OCI-LY7 (cell line): ENCODE results near the gene SYT2. TPM values are rescaled to one million over a fixed set of nuclear protein-coding genes. Genes with fewer than 3 reads are reported as not detected.

Experiments used
- BruUV-seq: library from RNA; stranded (reverse); fragments of 400-500 nt; replicated peaks from 2 replicates; lab custom pipeline; 2021; lab: Mats Ljungman, UMichigan
- CTCF ChIA-PET: fragments of 300-600 bp; sonication (Branson Sonifier 250); formaldehyde crosslinking; loops from one replicate; lab custom pipeline; 2022; ENCODE audit warnings: antibody characterized with exemption; ENCODE audit not compliant: unreplicated experiment; lab: Charles Lee
- POLR2A ChIA-PET: fragments of 300-600 bp; sonication (Branson Sonifier 250); formaldehyde crosslinking; loops from one replicate; lab custom pipeline; 2022; ENCODE audit warnings: antibody characterized with exemption; lab: Charles Lee
- DNase-seq: peaks from one replicate; pipeline ENCODE4 v3.0.0-alpha.2; 2015; ENCODE audit warnings: low spot score
- H2AFZ ChIP-seq: fragments of 200-600 bp; sonication (generic), shearing (Covaris generic); 2 replicates; pipeline ENCODE4 v1.6.1; 2014; ENCODE audit warnings: mild to moderate bottlenecking, antibody characterized with exemption, low read length, moderate library complexity
- H3K27ac ChIP-seq: fragments of 200-600 bp; sonication (generic); 2 replicates; pipeline ENCODE4 v1.5.1; 2014; ENCODE audit warnings: mixed run types, low read depth, mild to moderate bottlenecking, moderate library complexity, low read length, inconsistent platforms; ENCODE audit not compliant: poor library complexity, severe bottlenecking
- H3K36me3 ChIP-seq: fragments of 200-600 bp; sonication (generic); 2 replicates; pipeline ENCODE4 v1.6.1; 2014; ENCODE audit warnings: mild to moderate bottlenecking, antibody characterized with exemption, low read length, moderate library complexity, mixed read lengths; ENCODE audit not compliant: insufficient read depth
- H3K4me1 ChIP-seq: fragments of 200-600 bp; sonication (generic); 2 replicates; pipeline ENCODE4 v1.5.1; 2014; ENCODE audit warnings: mild to moderate bottlenecking, low read length; ENCODE audit not compliant: insufficient read depth, poor library complexity, severe bottlenecking
- H3K4me2 ChIP-seq: fragments of 200-600 bp; sonication (generic); 2 replicates; pipeline ENCODE4 v1.6.1; 2014; ENCODE audit warnings: mild to moderate bottlenecking, low read length
- H3K4me3 ChIP-seq: fragments of 200-600 bp; sonication (generic); 2 replicates; pipeline ENCODE4 v1.5.1; 2014; ENCODE audit warnings: mild to moderate bottlenecking, low read depth, low read length; ENCODE audit not compliant: poor library complexity, severe bottlenecking
- H3K79me2 ChIP-seq: fragments of 200-600 bp; sonication (generic); 2 replicates; pipeline ENCODE4 v1.6.1; 2016; ENCODE audit warnings: low read depth, mild to moderate bottlenecking, low read length, moderate library complexity, mixed read lengths; ENCODE audit not compliant: insufficient read depth
- H3K9me2 ChIP-seq: fragments of 200-600 bp; sonication (generic); 2 replicates; pipeline ENCODE4 v1.6.1; 2016; ENCODE audit warnings: mild to moderate bottlenecking, low read length, mixed read lengths; ENCODE audit not compliant: insufficient read depth
- H3K9me3 ChIP-seq: fragments of 200-600 bp; sonication (generic); 2 replicates; pipeline ENCODE4 v1.6.1; 2014; ENCODE audit warnings: mild to moderate bottlenecking, mixed run types, low read length, mixed read lengths
- H4K20me1 ChIP-seq: fragments of 200-600 bp; sonication (generic); 2 replicates; pipeline ENCODE4 v1.6.1; 2014; ENCODE audit warnings: mild to moderate bottlenecking, antibody characterized with exemption, low read length, moderate library complexity, mixed read lengths; ENCODE audit not compliant: insufficient read depth
- EZH2phosphoT487 ChIP-seq: fragments of 200-600 bp; sonication (generic); IDR thresholded peaks from 2 replicates; pipeline ENCODE4 v1.6.1; 2018; ENCODE audit warnings: low read depth, borderline replicate concordance, mild to moderate bottlenecking, mixed run types, antibody characterized with exemption, low read length, moderate library complexity, mixed read lengths
- intact Hi-C: fragments of 100-400 bp; cut with micrococcal nuclease; formaldehyde crosslinking; loops from one replicate; pipeline ENCODE4 v1.10.0; 2022; ENCODE audit not compliant: unreplicated experiment
- total RNA-seq, 2 experiments: library from RNA; depleted of rRNA in 1 of 2; stranded (reverse); fragments of >200 nt in 1 of 2; shearing (Covaris generic) in 1 of 2; gene quantifications; 2 replicates each; pipeline ENCODE4 v1.2.3, GENCODE V29; 2014 to 2022
- TF ChIP-seq, protein P1 (sequence below): fragments of 200-600 bp; sonication (generic); conservative IDR thresholded peaks from 2 replicates; pipeline ENCODE4 v1.5.1; 2014; ENCODE audit warnings: mild to moderate bottlenecking, antibody characterized with exemption, low read length, moderate library complexity, mixed read lengths

Gene SYT2
- total RNA-seq, 2 experiments from 2014 or later = not detected

DNA sequence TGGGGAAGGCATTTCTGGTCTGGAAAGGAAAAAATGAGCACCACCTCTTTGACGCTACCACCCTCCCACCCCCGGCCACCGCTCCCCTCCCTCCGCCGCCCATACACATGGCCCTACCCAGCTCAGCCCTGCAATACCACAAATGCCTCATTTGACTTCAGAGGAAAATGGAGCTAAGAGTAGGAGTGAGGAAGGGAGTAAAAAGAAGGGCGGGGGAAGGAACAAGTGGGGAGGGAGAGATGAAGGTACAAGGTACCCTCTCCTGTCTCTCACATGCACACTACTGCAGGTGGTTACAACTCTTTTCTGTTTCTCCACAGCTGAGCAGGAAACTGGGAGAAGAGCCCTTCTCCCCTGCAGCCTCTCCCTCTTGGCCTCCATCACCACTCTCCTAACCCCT lies 7.1 kb downstream of the SYT2 start:
- H3K27ac ChIP-seq = no peak overlapping the region
- TF ChIP-seq, protein P1, sequence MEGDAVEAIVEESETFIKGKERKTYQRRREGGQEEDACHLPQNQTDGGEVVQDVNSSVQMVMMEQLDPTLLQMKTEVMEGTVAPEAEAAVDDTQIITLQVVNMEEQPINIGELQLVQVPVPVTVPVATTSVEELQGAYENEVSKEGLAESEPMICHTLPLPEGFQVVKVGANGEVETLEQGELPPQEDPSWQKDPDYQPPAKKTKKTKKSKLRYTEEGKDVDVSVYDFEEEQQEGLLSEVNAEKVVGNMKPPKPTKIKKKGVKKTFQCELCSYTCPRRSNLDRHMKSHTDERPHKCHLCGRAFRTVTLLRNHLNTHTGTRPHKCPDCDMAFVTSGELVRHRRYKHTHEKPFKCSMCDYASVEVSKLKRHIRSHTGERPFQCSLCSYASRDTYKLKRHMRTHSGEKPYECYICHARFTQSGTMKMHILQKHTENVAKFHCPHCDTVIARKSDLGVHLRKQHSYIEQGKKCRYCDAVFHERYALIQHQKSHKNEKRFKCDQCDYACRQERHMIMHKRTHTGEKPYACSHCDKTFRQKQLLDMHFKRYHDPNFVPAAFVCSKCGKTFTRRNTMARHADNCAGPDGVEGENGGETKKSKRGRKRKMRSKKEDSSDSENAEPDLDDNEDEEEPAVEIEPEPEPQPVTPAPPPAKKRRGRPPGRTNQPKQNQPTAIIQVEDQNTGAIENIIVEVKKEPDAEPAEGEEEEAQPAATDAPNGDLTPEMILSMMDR = no peak
- no peak for TF ChIP-seq EZH2phosphoT487
- H3K4me1 ChIP-seq = no peaks in the 10 kb centered on the region
- no peaks in the 10 kb centered on the region for H3K36me3 ChIP-seq
- intact Hi-C loops = no loop called here
- CTCF ChIA-PET = no interaction called here
- no TSS peak for BruUV-seq
- no peak for DNase-seq
- H3K9me2 ChIP-seq = no peaks in the 10 kb centered on the region
- no peaks in the 10 kb centered on the region for H4K20me1 ChIP-seq
- POLR2A ChIA-PET = interaction anchor here (1.0 kb wide), 1 partner anchor 10 kb away, joined by 3 read pairs; no protein-coding TSS in a partner anchor
- no peaks in the 10 kb centered on the region for H3K9me3 ChIP-seq
- no peak overlapping the region for H3K4me2 ChIP-seq
- H2AFZ ChIP-seq = no peak overlapping the region
- H3K4me3 ChIP-seq = no peak overlapping the region
- H3K79me2 ChIP-seq = no peaks in the 10 kb centered on the region

DNA sequence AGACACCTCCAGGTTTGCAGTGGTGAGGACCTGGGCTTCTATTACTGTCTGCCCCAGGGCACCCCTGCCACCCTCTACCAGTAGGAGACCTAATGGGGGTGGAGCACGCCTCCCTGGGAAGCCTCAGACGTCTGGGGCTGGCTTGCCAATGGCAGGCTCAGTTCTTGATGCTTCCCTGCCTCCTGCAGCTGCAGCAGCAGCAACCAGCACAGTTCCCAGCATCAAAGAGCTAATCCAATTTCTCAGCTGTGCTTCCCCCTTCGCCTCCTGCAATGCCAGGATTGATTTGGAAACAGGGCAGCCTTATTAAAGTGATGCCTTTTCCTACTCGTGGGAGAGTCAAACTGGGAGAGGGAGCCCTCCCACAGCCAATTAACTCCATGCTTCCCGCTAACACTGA lies 8.2 kb downstream of the SYT2 start:
- intact Hi-C loops = no loop called here
- no peaks in the 10 kb centered on the region for H4K20me1 ChIP-seq
- TF ChIP-seq EZH2phosphoT487 = no peak
- TF ChIP-seq, protein P1 = no peak
- BruUV-seq = no TSS peak
- no peaks in the 10 kb centered on the region for H3K9me2 ChIP-seq
- ChIA-PET CTCF (no interaction called here), POLR2A (interaction anchor here (0.6 kb wide), 1 partner anchor 284 kb away, joined by 6 read pairs; no protein-coding TSS in a partner anchor)
- no peaks in the 10 kb centered on the region for H3K79me2 ChIP-seq
- H3K4me3 ChIP-seq = no peak overlapping the region
- no peaks in the 10 kb centered on the region for H3K9me3 ChIP-seq
- no peaks in the 10 kb centered on the region for H3K4me1 ChIP-seq
- no peak overlapping the region for H3K4me2 ChIP-seq
- no peaks in the 10 kb centered on the region for H3K36me3 ChIP-seq
- H3K27ac ChIP-seq = no peak overlapping the region
- no peak for DNase-seq
- no peak overlapping the region for H2AFZ ChIP-seq

DNA sequence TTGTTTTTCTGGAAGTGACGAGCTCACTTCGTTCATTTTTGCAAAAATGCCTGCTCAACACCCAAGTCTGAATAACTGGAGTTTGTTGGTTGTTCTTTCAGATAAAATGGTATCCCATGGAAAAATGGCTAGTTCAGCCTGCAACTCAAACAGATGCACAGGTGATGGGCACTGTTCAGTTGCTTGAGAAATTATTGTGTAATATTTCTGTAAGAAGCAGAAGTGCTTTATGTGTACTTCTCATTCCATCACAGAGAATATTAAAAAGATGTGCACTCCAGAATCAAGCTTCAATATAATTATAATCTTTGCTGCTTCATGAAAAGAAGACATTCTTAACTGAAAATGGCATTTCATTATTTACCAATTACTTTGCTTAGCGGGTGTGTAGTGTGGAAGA lies 9.1 kb downstream of the SYT2 start:
- ChIA-PET CTCF (no interaction called here), POLR2A (no interaction called here)
- Histone ChIP-seq H3K4me3 (no peak overlapping the region), H3K9me2 (no peaks in the 10 kb centered on the region), H3K27ac (no peak overlapping the region), H3K4me2 (no peak overlapping the region), H3K4me1 (no peaks in the 10 kb centered on the region), H4K20me1 (no peaks in the 10 kb centered on the region), H3K9me3 (no peaks in the 10 kb centered on the region), H3K79me2 (no peaks in the 10 kb centered on the region), H3K36me3 (no peaks in the 10 kb centered on the region), H2AFZ (no peak overlapping the region)
- BruUV-seq = no TSS peak
- intact Hi-C loops = no loop called here
- DNase-seq = no peak
- TF ChIP-seq EZH2phosphoT487 = no peak
- TF ChIP-seq, protein P1 = no peak
